Measurements from ENCODE around the gene LTB. TPM values are rescaled to one million over a fixed set of nuclear protein-coding genes. Genes with fewer than 3 reads are reported as not detected.

Gene LTB
- total RNA-seq, 6 experiments from 2014 or later: 0.38 TPM; not detected in 5

DNA sequence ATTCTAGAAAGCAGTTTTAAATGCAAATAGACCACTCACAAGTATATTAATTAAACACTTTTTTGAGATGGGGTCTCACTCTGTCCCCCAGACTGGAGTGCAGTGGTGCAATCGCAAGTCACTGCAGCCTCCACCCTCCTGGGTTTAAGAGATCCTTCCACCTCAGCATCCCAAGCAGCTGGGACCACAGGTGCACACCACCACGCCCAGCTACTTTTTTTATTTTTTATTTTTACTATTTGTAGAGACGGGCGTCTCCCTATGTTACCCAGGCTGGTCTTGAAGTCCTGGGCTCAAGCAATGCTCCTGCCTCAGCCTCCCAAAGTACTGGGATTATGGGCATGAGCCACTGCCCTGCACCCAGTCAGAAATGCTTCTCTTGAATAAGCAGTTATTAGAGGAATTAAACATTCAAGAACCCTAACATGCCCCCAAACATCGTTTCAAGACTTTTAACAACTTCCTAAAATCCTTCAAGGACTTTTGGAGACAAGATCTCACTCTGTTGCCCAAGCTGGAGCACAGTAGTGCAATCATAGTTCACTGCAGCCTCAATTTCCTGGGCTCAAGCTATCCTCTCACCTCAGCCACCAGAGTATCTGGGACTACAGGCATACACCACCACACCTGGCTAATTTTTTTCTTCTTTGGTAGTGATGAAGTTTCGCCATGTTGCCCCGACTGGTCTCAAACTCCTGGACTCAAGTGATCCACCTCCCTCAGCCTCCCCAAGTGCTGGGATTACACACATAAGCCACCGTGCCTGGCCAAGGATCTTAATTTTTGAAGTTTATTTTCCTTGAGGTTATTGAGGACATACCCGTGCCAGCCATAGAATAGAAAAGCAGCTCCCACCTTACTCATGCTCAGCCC is 50.2 kb downstream of the LTB start:
- no peak overlapping the region; the same call in 1 of the 2 replicates for H3K4me3 Mint-ChIP-seq
- no peak for DNase-seq
- no peaks in the 10 kb centered on the region for H3K9me3 Mint-ChIP-seq
- peaks cover 8% of the 10 kb centered on the region for H3K27me3 Mint-ChIP-seq (ENCODE audit: insufficient read depth)
- H3K4me1 Mint-ChIP-seq (ENCODE audit: low read depth): peaks cover 27% of the 10 kb centered on the region
- TF ChIP-seq CTCF (IDR thresholded peaks at IDR 0.05): no peak
- H3K36me3 Mint-ChIP-seq (ENCODE audit: low read depth): peaks cover 56% of the 10 kb centered on the region
- peak overlapping the region; percentile 42; the same call in 1 of the 2 replicates for H3K27ac Mint-ChIP-seq

GRCh38 chr6:31531162-31531561 is 51.1 kb downstream of the LTB start:
- Mint-ChIP-seq H3K27ac (no peak overlapping the region), H3K36me3 (ENCODE audit: low read depth) (peaks cover 50% of the 10 kb centered on the region), H3K27me3 (ENCODE audit: insufficient read depth) (peaks cover 8% of the 10 kb centered on the region), H3K4me1 (ENCODE audit: low read depth) (peaks cover 34% of the 10 kb centered on the region), H3K9me3 (no peaks in the 10 kb centered on the region), H3K4me3 (no peak overlapping the region)
- TF ChIP-seq CTCF (IDR thresholded peaks at IDR 0.05): no peak
- DNase-seq: no peak

GRCh38 chr6:31530659-31531058 is 51.6 kb downstream of the LTB start:
- H3K27ac Mint-ChIP-seq: peak overlapping the region; percentile 51
- peaks cover 40% of the 10 kb centered on the region for H3K4me1 Mint-ChIP-seq (ENCODE audit: low read depth)

More at GRCh38 chr6:31530659-31531058, 51.6 kb downstream of the LTB start:
- Mint-ChIP-seq H3K27me3 (ENCODE audit: insufficient read depth) (peaks cover 8% of the 10 kb centered on the region), H3K9me3 (no peaks in the 10 kb centered on the region), H3K36me3 (ENCODE audit: low read depth) (peaks cover 45% of the 10 kb centered on the region), H3K4me3 (no peak overlapping the region)
- no peak for DNase-seq
- TF ChIP-seq CTCF (IDR thresholded peaks at IDR 0.05): no peak

Other genes starting within 250 kb of the LTB start
- gene HLA-B, start 225.2 kb downstream of the LTB start, total RNA-seq (2021; fragmentation: NEBNext Ultra II Directional; extraction: Animal tissue kit (Norgen Biotek cat#: 25700)): 100 to 1,000 TPM in 4 of 6 experiments, 10 to 100 TPM in 2; 74.1 to 178 (median 162) TPM
- gene MICA, start 178.8 kb downstream of the LTB start, total RNA-seq (2021; fragmentation: NEBNext Ultra II Directional; extraction: Animal tissue kit (Norgen Biotek cat#: 25700)): 10 to 100 TPM; 14.7 to 24.0 (median 17.7) TPM
- gene MICB, start 84.3 kb downstream of the LTB start, total RNA-seq (2021; fragmentation: NEBNext Ultra II Directional; extraction: Animal tissue kit (Norgen Biotek cat#: 25700)): 10 to 100 TPM; 16.0 to 26.0 (median 22.6) TPM
- gene MCCD1, start 53.5 kb downstream of the LTB start, total RNA-seq (2021; fragmentation: NEBNext Ultra II Directional; extraction: Animal tissue kit (Norgen Biotek cat#: 25700)): not detected
- 100 to 1,000 TPM; 312 to 380 (median 358) TPM for gene DDX39B, start 40.4 kb downstream of the LTB start, total RNA-seq (2021; fragmentation: NEBNext Ultra II Directional; extraction: Animal tissue kit (Norgen Biotek cat#: 25700))
- 1 to 10 TPM; 2.9 to 4.1 (median 3.2) TPM for gene ATP6V1G2, start 35.8 kb downstream of the LTB start, total RNA-seq (2021; fragmentation: NEBNext Ultra II Directional; extraction: Animal tissue kit (Norgen Biotek cat#: 25700))
- gene NFKBIL1, start 34.8 kb downstream of the LTB start, total RNA-seq (2021; fragmentation: NEBNext Ultra II Directional; extraction: Animal tissue kit (Norgen Biotek cat#: 25700)): 10 to 100 TPM; 11.8 to 15.9 (median 13.6) TPM
- not detected for gene LTA, start 10.1 kb downstream of the LTB start, total RNA-seq (2021; fragmentation: NEBNext Ultra II Directional; extraction: Animal tissue kit (Norgen Biotek cat#: 25700))
- under 1 TPM; 0.12 to 0.41 (median 0.23) TPM for gene TNF, start 6.9 kb downstream of the LTB start, total RNA-seq (2021; fragmentation: NEBNext Ultra II Directional; extraction: Animal tissue kit (Norgen Biotek cat#: 25700))
- gene LST1, start 3.9 kb upstream of the LTB start, total RNA-seq (2021; fragmentation: NEBNext Ultra II Directional; extraction: Animal tissue kit (Norgen Biotek cat#: 25700)): not detected
- gene NCR3, start 10.6 kb upstream of the LTB start, total RNA-seq (2021; fragmentation: NEBNext Ultra II Directional; extraction: Animal tissue kit (Norgen Biotek cat#: 25700)): not detected
- gene AIF1, start 32.8 kb upstream of the LTB start, total RNA-seq (2021; fragmentation: NEBNext Ultra II Directional; extraction: Animal tissue kit (Norgen Biotek cat#: 25700)): not detected
- 100 to 1,000 TPM; 216 to 259 (median 231) TPM for gene PRRC2A, start 38.3 kb upstream of the LTB start, total RNA-seq (2021; fragmentation: NEBNext Ultra II Directional; extraction: Animal tissue kit (Norgen Biotek cat#: 25700))
- gene BAG6, start 70.2 kb upstream of the LTB start, total RNA-seq (2021; fragmentation: NEBNext Ultra II Directional; extraction: Animal tissue kit (Norgen Biotek cat#: 25700)): 100 to 1,000 TPM; 247 to 273 (median 262) TPM
- gene APOM, start 73.5 kb upstream of the LTB start, total RNA-seq (2021; fragmentation: NEBNext Ultra II Directional; extraction: Animal tissue kit (Norgen Biotek cat#: 25700)): 1 to 10 TPM; 2.4 to 4.3 (median 2.8) TPM
- gene C6orf47, start 78.4 kb upstream of the LTB start, total RNA-seq (2021; fragmentation: NEBNext Ultra II Directional; extraction: Animal tissue kit (Norgen Biotek cat#: 25700)): 10 to 100 TPM; 13.4 to 16.2 (median 14.9) TPM
- 10 to 100 TPM; 11.6 to 14.9 (median 13.0) TPM for gene GPANK1, start 82.6 kb upstream of the LTB start, total RNA-seq (2021; fragmentation: NEBNext Ultra II Directional; extraction: Animal tissue kit (Norgen Biotek cat#: 25700))
- 100 to 1,000 TPM; 200 to 255 (median 225) TPM for gene CSNK2B, start 83.7 kb upstream of the LTB start, total RNA-seq (2021; fragmentation: NEBNext Ultra II Directional; extraction: Animal tissue kit (Norgen Biotek cat#: 25700))
- gene LY6G5B, start 87.6 kb upstream of the LTB start, total RNA-seq (2021; fragmentation: NEBNext Ultra II Directional; extraction: Animal tissue kit (Norgen Biotek cat#: 25700)): 1 to 10 TPM; 4.6 to 6.0 (median 5.3) TPM
- 1 to 10 TPM; 2.2 to 2.9 (median 2.8) TPM for gene LY6G5C, start 98.6 kb upstream of the LTB start, total RNA-seq (2021; fragmentation: NEBNext Ultra II Directional; extraction: Animal tissue kit (Norgen Biotek cat#: 25700))
- 10 to 100 TPM; 27.4 to 39.6 (median 32.0) TPM for gene ABHD16A, start 120.9 kb upstream of the LTB start, total RNA-seq (2021; fragmentation: NEBNext Ultra II Directional; extraction: Animal tissue kit (Norgen Biotek cat#: 25700))
- not detected for gene LY6G6F, start 124.4 kb upstream of the LTB start, total RNA-seq (2021; fragmentation: NEBNext Ultra II Directional; extraction: Animal tissue kit (Norgen Biotek cat#: 25700))
- gene LY6G6D, start 132.9 kb upstream of the LTB start, total RNA-seq (2021; fragmentation: NEBNext Ultra II Directional; extraction: Animal tissue kit (Norgen Biotek cat#: 25700)): not detected
- not detected for gene LY6G6C, start 139.3 kb upstream of the LTB start, total RNA-seq (2021; fragmentation: NEBNext Ultra II Directional; extraction: Animal tissue kit (Norgen Biotek cat#: 25700))
- not detected for gene MPIG6B, start 140.9 kb upstream of the LTB start, total RNA-seq (2021; fragmentation: NEBNext Ultra II Directional; extraction: Animal tissue kit (Norgen Biotek cat#: 25700))
- 10 to 100 TPM; 44.0 to 47.8 (median 46.0) TPM for gene DDAH2, start 146.9 kb upstream of the LTB start, total RNA-seq (2021; fragmentation: NEBNext Ultra II Directional; extraction: Animal tissue kit (Norgen Biotek cat#: 25700))
- 100 to 1,000 TPM; 638 to 833 (median 745) TPM for gene CLIC1, start 154.1 kb upstream of the LTB start, total RNA-seq (2021; fragmentation: NEBNext Ultra II Directional; extraction: Animal tissue kit (Norgen Biotek cat#: 25700))
- gene MSH5, start 157.6 kb upstream of the LTB start, total RNA-seq (2021; fragmentation: NEBNext Ultra II Directional; extraction: Animal tissue kit (Norgen Biotek cat#: 25700)): 10 to 100 TPM in 4 of 6 experiments, 1 to 10 TPM in 2; 7.4 to 14.8 (median 12.6) TPM
- gene SAPCD1, start 180.2 kb upstream of the LTB start, total RNA-seq (2021; fragmentation: NEBNext Ultra II Directional; extraction: Animal tissue kit (Norgen Biotek cat#: 25700)): 1 to 10 TPM in 5 of 6 experiments, under 1 TPM in 1; 0.91 to 2.4 (median 1.3) TPM
- under 1 TPM; 0.24 to 0.83 (median 0.64) TPM for gene VWA7, start 194.9 kb upstream of the LTB start, total RNA-seq (2021; fragmentation: NEBNext Ultra II Directional; extraction: Animal tissue kit (Norgen Biotek cat#: 25700))
- gene VARS1, start 213.3 kb upstream of the LTB start, total RNA-seq (2021; fragmentation: NEBNext Ultra II Directional; extraction: Animal tissue kit (Norgen Biotek cat#: 25700)): 100 to 1,000 TPM; 117 to 144 (median 127) TPM
- 10 to 100 TPM; 31.8 to 48.5 (median 43.4) TPM for gene LSM2, start 224.5 kb upstream of the LTB start, total RNA-seq (2021; fragmentation: NEBNext Ultra II Directional; extraction: Animal tissue kit (Norgen Biotek cat#: 25700))
- gene HSPA1L, start 232.9 kb upstream of the LTB start, total RNA-seq (2021; fragmentation: NEBNext Ultra II Directional; extraction: Animal tissue kit (Norgen Biotek cat#: 25700)): 1 to 10 TPM; 1.2 to 1.9 (median 1.6) TPM
- gene HSPA1A, start 233.1 kb upstream of the LTB start, total RNA-seq (2021; fragmentation: NEBNext Ultra II Directional; extraction: Animal tissue kit (Norgen Biotek cat#: 25700)): 100 to 1,000 TPM in 1 of 6 experiments, 10 to 100 TPM in 5; 78.5 to 102 (median 84.7) TPM
- gene HSPA1B, start 245.3 kb upstream of the LTB start, total RNA-seq (2021; fragmentation: NEBNext Ultra II Directional; extraction: Animal tissue kit (Norgen Biotek cat#: 25700)): 100 to 1,000 TPM in 2 of 6 experiments, 10 to 100 TPM in 4; 95.5 to 116 (median 98.9) TPM